SJCRH30 (cell line): Measurements from ENCODE around the gene SELENOO. TPM values are rescaled to one million over a fixed set of nuclear protein-coding genes. Genes with fewer than 3 reads are reported as not detected.
"Not testable (repeated sequence)": the region's sequence is repeated elsewhere in the genome, so short reads cannot be mapped to it uniquely, and the experiment has no call there.

Experiments
- DNase-seq, 2 experiments: peaks; one replicate each; pipeline ENCODE4 v3.0.0-alpha.2; 2015 to 2020
- H3K27ac ChIP-seq: fragments of 250-450 bp; sonication (Bioruptor Pico); 2 replicates; pipeline ENCODE4 v1.5.1; 2020; ENCODE audit warnings: mild to moderate bottlenecking, moderate library complexity
- H3K27me3 ChIP-seq: fragments of 250-450 bp; sonication (Bioruptor Pico); 2 replicates; pipeline ENCODE4 v1.5.1; 2020; ENCODE audit warnings: mild to moderate bottlenecking, moderate library complexity
- H3K36me3 ChIP-seq: fragments of 250-450 bp; sonication (Bioruptor Pico); 2 replicates; pipeline ENCODE4 v1.5.1; 2020; ENCODE audit warnings: mild to moderate bottlenecking, moderate library complexity
- H3K4me1 ChIP-seq: fragments of 250-450 bp; sonication (Bioruptor Pico); 2 replicates; pipeline ENCODE4 v1.5.1; 2020; ENCODE audit warnings: mild to moderate bottlenecking, moderate library complexity
- H3K4me3 ChIP-seq: fragments of 250-450 bp; sonication (Bioruptor Pico); 2 replicates; pipeline ENCODE4 v1.5.1; 2020; ENCODE audit warnings: mild to moderate bottlenecking, moderate library complexity
- H3K9me3 ChIP-seq: fragments of 250-450 bp; sonication (Bioruptor Pico); replicated peaks from 2 replicates; pipeline ENCODE4 v1.5.1; 2020; ENCODE audit warnings: mild to moderate bottlenecking, moderate library complexity
- total RNA-seq: library from RNA; depleted of rRNA; stranded (reverse); fragments of >200 nt; shearing (Covaris generic); gene quantifications from 2 replicates; pipeline ENCODE4 v1.2.3, GENCODE V29; 2014

The SELENOO gene
- total RNA-seq, 1 experiment from 2014 or later, result 15.4 TPM

- H3K36me3 ChIP-seq, result peaks cover 24% of the 10 kb centered on the region
- no peak overlapping the region for H3K4me3 ChIP-seq
- no peak for DNase-seq
- no peaks in the 10 kb centered on the region for H3K27me3 ChIP-seq
- H3K9me3 ChIP-seq, result no peaks in the 10 kb centered on the region
- no peak overlapping the region for H3K27ac ChIP-seq
- no peaks in the 10 kb centered on the region; the same call in 1 of the 2 replicates for H3K4me1 ChIP-seq
These were observed 2.2 kb upstream of the SELENOO start for GRCh38 chr22:50198624-50199017.

DNA sequence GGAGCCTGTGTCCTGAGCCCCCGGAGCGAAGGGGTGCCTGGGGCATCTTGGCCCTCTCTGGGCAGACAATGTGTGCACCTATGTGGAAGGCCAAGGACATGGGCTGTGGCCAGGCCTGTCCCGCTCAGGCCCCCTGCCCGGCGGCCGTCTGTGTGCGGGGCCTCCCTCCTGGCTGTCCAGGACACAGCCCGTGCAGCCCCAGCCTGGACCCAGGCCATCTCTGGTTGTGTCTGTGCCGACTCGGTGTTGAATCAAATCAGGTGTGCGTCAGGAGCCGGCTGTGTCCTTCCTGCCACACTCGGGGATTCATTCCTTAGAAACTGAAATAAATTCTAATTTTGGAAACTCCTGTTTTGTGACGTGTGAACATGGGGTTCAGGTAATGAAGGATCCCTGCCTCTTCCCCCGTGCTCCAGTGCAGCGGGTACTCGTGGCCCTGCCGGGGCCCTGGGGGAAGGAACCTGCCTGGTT is 1.5 kb upstream of the SELENOO start:
- Histone ChIP-seq H3K27me3 (no peaks in the 10 kb centered on the region), H3K9me3 (no peaks in the 10 kb centered on the region), H3K4me1 (no peaks in the 10 kb centered on the region; the same call in 1 of the 2 replicates), H3K36me3 (peaks cover 23% of the 10 kb centered on the region), H3K4me3 (no peak overlapping the region), H3K27ac (no peak overlapping the region)
- DNase-seq, result no peak

- DNase-seq, result peak in 1 of 2 experiments; percentile 49
- Histone ChIP-seq H3K9me3 (no peaks in the 10 kb centered on the region), H3K36me3 (peaks cover 17% of the 10 kb centered on the region), H3K4me1 (no peaks in the 10 kb centered on the region; the same call in 1 of the 2 replicates), H3K27me3 (no peaks in the 10 kb centered on the region), H3K4me3 (peak overlapping the region; percentile 68), H3K27ac (no peak overlapping the region)
These were observed 866 bp upstream of the SELENOO start for GRCh38 chr22:50199829-50200460.

GRCh38 chr22:50201191-50202129 is 649 bp downstream of the SELENOO start:
- no peak for DNase-seq
- Histone ChIP-seq H3K27me3 (no peaks in the 10 kb centered on the region), H3K9me3 (no peaks in the 10 kb centered on the region), H3K4me3 (peak overlapping the region; percentile 68), H3K4me1 (no peaks in the 10 kb centered on the region; the same call in 1 of the 2 replicates), H3K36me3 (peaks cover 20% of the 10 kb centered on the region), H3K27ac (no peak overlapping the region)

DNA sequence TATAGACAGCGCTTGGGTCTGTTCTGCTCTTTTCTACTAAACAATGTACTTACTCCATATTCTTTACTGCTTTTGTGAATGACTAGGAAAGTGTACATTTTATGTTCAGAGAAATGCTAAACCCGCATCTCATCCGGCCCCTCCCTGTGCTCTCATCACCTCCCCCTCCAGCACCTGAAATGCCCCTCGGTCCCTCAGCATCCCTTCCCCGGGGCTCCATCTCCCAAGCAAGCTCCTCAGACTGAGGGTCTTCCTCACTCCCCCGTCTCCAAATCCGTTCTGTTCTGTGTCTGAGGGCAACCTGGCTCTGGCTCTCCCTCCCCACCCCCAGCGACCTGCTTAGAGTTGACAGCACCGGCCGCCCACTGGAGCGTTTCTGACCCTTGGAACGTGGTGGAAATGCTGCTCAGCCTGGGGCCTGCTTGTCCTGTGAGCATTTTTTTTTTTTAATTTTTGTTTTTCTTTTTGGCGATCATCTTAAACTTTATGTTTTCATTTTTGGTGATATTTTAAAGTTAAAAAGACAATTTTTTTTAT is 1.4 kb downstream of the SELENOO start:
- DNase-seq, result no peak
- Histone ChIP-seq H3K27me3 (no peaks in the 10 kb centered on the region), H3K36me3 (peaks cover 21% of the 10 kb centered on the region), H3K27ac (no peak overlapping the region), H3K4me1 (no peaks in the 10 kb centered on the region; the same call in 1 of the 2 replicates), H3K9me3 (no peaks in the 10 kb centered on the region), H3K4me3 (peak overlapping the region; percentile 68)

GRCh38 chr22:50203288-50203687 is 2.5 kb downstream of the SELENOO start:
- Histone ChIP-seq H3K27me3 (no peaks in the 10 kb centered on the region), H3K4me1 (no peaks in the 10 kb centered on the region; the same call in 1 of the 2 replicates), H3K27ac (no peak overlapping the region), H3K4me3 (no peak overlapping the region), H3K9me3 (no peaks in the 10 kb centered on the region), H3K36me3 (peaks cover 19% of the 10 kb centered on the region)
- DNase-seq, result no peak

DNA sequence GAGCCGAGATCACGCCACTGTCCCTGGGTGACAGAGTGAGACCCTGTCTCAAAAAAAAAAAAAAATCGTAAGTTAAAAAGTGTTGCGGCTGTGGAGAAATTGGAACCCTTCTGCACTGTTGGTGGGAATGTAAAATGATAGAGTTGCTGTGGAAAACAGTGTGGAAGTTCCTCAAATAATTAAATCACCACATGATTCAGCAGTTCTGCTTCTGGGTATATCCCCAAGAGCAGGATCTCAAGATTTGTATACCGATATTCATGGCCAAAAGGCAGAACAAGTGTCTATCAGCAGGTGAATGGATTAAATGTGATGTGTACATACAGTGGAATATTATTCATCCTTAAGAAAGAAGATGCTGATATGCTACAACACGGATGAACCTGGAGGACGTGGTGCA is 3.8 kb downstream of the SELENOO start:
- Histone ChIP-seq H3K36me3 (peaks cover 19% of the 10 kb centered on the region), H3K4me3 (no peak overlapping the region), H3K4me1 (no peaks in the 10 kb centered on the region; the same call in 1 of the 2 replicates), H3K9me3 (no peaks in the 10 kb centered on the region), H3K27me3 (no peaks in the 10 kb centered on the region), H3K27ac (no peak overlapping the region)
- no peak for DNase-seq

- H3K9me3 ChIP-seq, DNase-seq, H3K27me3 ChIP-seq, H3K4me3 ChIP-seq, H3K27ac ChIP-seq, H3K4me1 ChIP-seq: not testable (repeated sequence)
- peaks cover 19% of the 10 kb centered on the region for H3K36me3 ChIP-seq
These were observed 4.2 kb downstream of the SELENOO start for GRCh38 chr22:50204998-50205397.

- Histone ChIP-seq H3K27ac (no peak overlapping the region), H3K4me1 (no peaks in the 10 kb centered on the region), H3K9me3 (no peaks in the 10 kb centered on the region), H3K27me3 (no peaks in the 10 kb centered on the region), H3K4me3 (no peak overlapping the region), H3K36me3 (peaks cover 21% of the 10 kb centered on the region)
- DNase-seq, result no peak
These were observed 5.2 kb downstream of the SELENOO start for GRCh38 chr22:50205781-50206569.

DNA sequence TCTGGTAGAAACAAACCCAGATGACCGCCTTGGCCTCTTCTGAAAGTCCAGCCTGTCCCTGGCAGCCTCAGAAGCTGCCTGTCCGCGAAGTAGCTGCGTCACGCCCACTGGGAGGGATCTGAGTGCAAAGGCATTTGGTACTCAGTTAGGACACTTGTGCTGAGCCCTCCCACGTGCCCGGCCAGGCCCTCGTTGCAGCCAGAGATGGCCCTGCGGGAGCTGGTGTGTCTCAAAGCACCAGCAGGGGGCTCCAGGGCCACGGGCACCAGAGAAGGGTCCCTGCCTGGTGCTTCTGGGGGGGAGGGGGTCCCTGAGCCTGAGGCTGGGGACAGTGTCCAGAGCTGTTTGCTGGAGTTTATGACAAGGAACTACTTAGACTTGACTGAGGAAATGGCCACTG is 5.8 kb downstream of the SELENOO start:
- H3K27ac ChIP-seq, result no peak overlapping the region
- no peak overlapping the region for H3K4me3 ChIP-seq
- DNase-seq, result peak; percentile 60 to 67
- H3K27me3 ChIP-seq, result no peaks in the 10 kb centered on the region
- H3K4me1 ChIP-seq, result no peaks in the 10 kb centered on the region
- peaks cover 27% of the 10 kb centered on the region for H3K36me3 ChIP-seq
- H3K9me3 ChIP-seq, result no peaks in the 10 kb centered on the region

GRCh38 chr22:50207383-50208140 is 6.8 kb downstream of the SELENOO start:
- DNase-seq, result no peak
- H3K27me3 ChIP-seq, result no peaks in the 10 kb centered on the region
- H3K36me3 ChIP-seq, result peaks cover 35% of the 10 kb centered on the region
- no peaks in the 10 kb centered on the region for H3K9me3 ChIP-seq
- no peaks in the 10 kb centered on the region for H3K4me1 ChIP-seq
- no peak overlapping the region for H3K4me3 ChIP-seq
- H3K27ac ChIP-seq, result no peak overlapping the region

DNA sequence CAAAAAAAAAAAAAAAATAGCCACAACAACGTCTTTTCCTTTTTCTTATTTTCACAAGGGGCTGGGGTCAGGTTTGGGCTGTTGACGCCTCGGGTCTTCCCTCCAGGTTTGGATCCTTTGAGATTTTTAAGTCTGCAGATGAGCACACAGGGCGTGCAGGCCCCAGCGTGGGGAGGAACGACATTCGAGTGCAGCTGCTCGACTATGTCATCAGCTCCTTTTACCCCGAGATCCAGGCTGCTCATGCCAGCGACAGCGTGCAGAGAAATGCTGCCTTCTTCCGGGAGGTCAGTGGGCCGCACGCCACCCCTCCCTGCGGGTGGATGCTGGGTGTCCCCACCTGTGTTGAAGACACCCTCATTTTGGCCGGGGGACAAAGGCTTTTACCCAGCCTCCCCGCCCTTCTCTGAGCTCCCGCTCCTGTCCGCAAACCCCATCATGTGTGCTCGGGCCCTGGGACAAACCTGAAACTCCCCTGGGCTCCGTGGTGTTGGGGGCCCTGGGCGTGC is 7.7 kb downstream of the SELENOO start:
- peak in 1 of 2 experiments; percentile 65 for DNase-seq
- H3K27ac ChIP-seq, result no peak overlapping the region
- H3K27me3 ChIP-seq, result no peaks in the 10 kb centered on the region
- H3K4me1 ChIP-seq, result no peaks in the 10 kb centered on the region
- H3K4me3 ChIP-seq, result no peak overlapping the region
- H3K36me3 ChIP-seq, result peaks cover 35% of the 10 kb centered on the region
- no peaks in the 10 kb centered on the region for H3K9me3 ChIP-seq

DNA sequence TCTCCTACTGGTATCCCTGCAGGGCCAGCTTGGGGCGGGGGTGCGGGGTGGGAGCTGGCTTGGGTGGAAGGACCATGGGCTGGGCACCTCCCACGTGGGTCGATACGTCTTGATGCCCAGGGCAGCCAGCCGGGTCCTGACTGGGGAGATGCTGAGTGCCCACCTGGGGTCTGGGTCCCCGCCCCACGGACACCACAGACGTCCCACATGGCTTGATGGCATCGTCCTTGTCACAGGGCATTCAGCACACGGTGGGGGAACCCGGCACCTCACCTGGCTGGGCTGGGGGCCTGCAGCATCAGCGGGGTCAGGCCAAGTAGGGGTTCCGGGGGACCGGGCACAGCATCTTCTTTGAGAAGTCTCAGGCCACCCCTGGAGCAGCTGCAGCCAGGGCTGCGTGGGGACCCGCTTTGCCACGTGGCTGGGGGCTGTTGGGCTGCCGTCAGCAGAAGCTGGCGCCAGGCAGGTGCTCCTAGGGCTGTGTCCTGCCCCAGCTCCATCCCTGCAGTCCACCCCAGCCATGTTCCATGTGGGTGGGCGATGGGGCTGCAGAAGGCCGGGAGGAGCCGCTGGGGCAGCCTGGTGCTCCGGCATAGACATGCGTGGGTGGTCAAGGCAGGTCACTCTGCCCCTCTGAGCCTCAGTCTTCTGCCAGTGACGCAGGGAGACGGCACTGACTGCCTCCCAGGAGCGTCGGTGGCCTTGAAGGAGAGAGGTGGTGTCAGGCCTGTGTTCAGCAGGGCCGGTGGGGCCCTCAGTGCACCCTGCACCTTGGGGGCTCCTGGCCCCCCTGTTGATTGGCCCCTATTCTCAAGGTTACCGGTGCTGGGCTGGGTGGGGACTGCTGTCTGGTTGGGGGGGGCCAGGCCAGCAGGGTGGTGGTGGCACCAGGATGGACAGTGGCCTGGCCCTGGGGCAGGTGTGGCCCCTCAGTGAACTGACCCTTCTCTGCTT is 8.4 kb downstream of the SELENOO start:
- Histone ChIP-seq H3K4me3 (no peak overlapping the region), H3K36me3 (peaks cover 36% of the 10 kb centered on the region), H3K27ac (no peak overlapping the region), H3K27me3 (no peaks in the 10 kb centered on the region), H3K9me3 (no peaks in the 10 kb centered on the region), H3K4me1 (no peaks in the 10 kb centered on the region)
- no peak for DNase-seq
